HepG2 (cell line): Measurements from ENCODE around the gene DPAGT1. TPM values are rescaled to one million over a fixed set of nuclear protein-coding genes. Genes with fewer than 3 reads are reported as not detected.

ENCODE experiments used
- ARID3A ChIP-seq: IDR thresholded peaks from 2 replicates; pipeline ENCODE4 v1.6.1; 2012; ENCODE audit warnings: low read depth, low read length, improper control_type of control experiment
- BORCS8-MEF2B ChIP-seq: sonication (generic); formaldehyde crosslinking; IDR thresholded peaks from 2 replicates; pipeline ENCODE4 v1.8.0; 2022; ENCODE audit warnings: mild to moderate bottlenecking, missing genetic modification reagents
- GABPB1 ChIP-seq: IDR thresholded peaks from 2 replicates; pipeline ENCODE4 v1.6.1; 2016; ENCODE audit warnings: mild to moderate bottlenecking, missing genetic modification reagents, moderate library complexity, missing compliant biosample characterization
- HNRNPK ChIP-seq: fragments of 200-400 bp; formaldehyde crosslinking; IDR thresholded peaks from 2 replicates; pipeline ENCODE4 v1.6.1; 2018; ENCODE audit warnings: low read length, low read depth, moderate library complexity, mild to moderate bottlenecking; ENCODE audit not compliant: poor library complexity, severe bottlenecking
- NFE2 ChIP-seq: sonication (generic); formaldehyde crosslinking; IDR thresholded peaks from 2 replicates; pipeline ENCODE4 v1.4.0; 2020; ENCODE audit warnings: missing genetic modification reagents
- SNAI1 ChIP-seq: sonication (generic); formaldehyde crosslinking; IDR thresholded peaks from 2 replicates; pipeline ENCODE4 v1.5.0; 2020; ENCODE audit warnings: mild to moderate bottlenecking, missing genetic modification reagents, borderline replicate concordance
- SRY ChIP-seq: sonication (generic); formaldehyde crosslinking; IDR thresholded peaks from 2 replicates; pipeline ENCODE4 v1.8.0; 2022; ENCODE audit warnings: mild to moderate bottlenecking, missing genetic modification reagents
- TERF1 ChIP-seq: sonication (generic); formaldehyde crosslinking; IDR thresholded peaks from 2 replicates; pipeline ENCODE4 v1.8.0; 2022; ENCODE audit warnings: mild to moderate bottlenecking, missing genetic modification reagents, moderate library complexity
- ZBTB25 ChIP-seq: IDR thresholded peaks from 2 replicates; pipeline ENCODE4 v1.6.1; 2018; ENCODE audit warnings: missing genetic modification reagents
- ZFP36L1 ChIP-seq: sonication (generic); formaldehyde crosslinking; IDR thresholded peaks from 2 replicates; pipeline ENCODE4 v1.8.0; 2022; ENCODE audit warnings: mild to moderate bottlenecking, missing genetic modification reagents, moderate library complexity
- ZMAT5 ChIP-seq: sonication (generic); formaldehyde crosslinking; IDR thresholded peaks from 2 replicates; pipeline ENCODE4 v1.5.0; 2020; ENCODE audit warnings: mild to moderate bottlenecking, low read depth, missing genetic modification reagents, borderline replicate concordance
- ZMYM4 ChIP-seq: sonication (generic); formaldehyde crosslinking; IDR thresholded peaks from 2 replicates; pipeline ENCODE4 v1.8.1; 2023; ENCODE audit warnings: mild to moderate bottlenecking, missing genetic modification reagents
- ZNF124 ChIP-seq: sonication (generic); formaldehyde crosslinking; IDR thresholded peaks from 2 replicates; pipeline ENCODE4 v1.4.0; 2020; ENCODE audit warnings: missing genetic modification reagents
- ZNF446 ChIP-seq: sonication (generic); formaldehyde crosslinking; IDR thresholded peaks from 2 replicates; pipeline ENCODE4 v1.5.0; 2020; ENCODE audit warnings: mild to moderate bottlenecking, missing genetic modification reagents
- ZNF460 ChIP-seq: sonication (generic); formaldehyde crosslinking; IDR thresholded peaks from 2 replicates; pipeline ENCODE4 v1.5.1; 2020; ENCODE audit warnings: missing genetic modification reagents, mild to moderate bottlenecking, borderline replicate concordance
- ZNF468 ChIP-seq: sonication (generic); formaldehyde crosslinking; IDR thresholded peaks from 2 replicates; pipeline ENCODE4 v1.8.0; 2022; ENCODE audit warnings: mild to moderate bottlenecking, moderate library complexity, missing genetic modification reagents
- ZNF691 ChIP-seq: sonication (generic); formaldehyde crosslinking; IDR thresholded peaks from 2 replicates; pipeline ENCODE4 v1.4.0; 2020; ENCODE audit warnings: missing genetic modification reagents, low read depth, mild to moderate bottlenecking, borderline replicate concordance
- polyA plus RNA-seq, 8 experiments: library from polyadenylated mRNA; depleted of rRNA in 3 of 8; stranded (reverse) in 7 of 8; unstranded in 1 of 8; fragments of >200 nt; fragmentation: Illumina TruSeq in 4 of 8; extraction: Trizol in 4 of 8; gene quantifications; 2 replicates each; pipeline versions ENCODE4 v1.2.1 to v1.2.3, GENCODE V29; 2011 to 2016; ENCODE audit warnings: low read depth in 4 of 8, missing spikeins in 1 of 8, mixed read lengths in 1 of 8; ENCODE audit not compliant: insufficient read depth in 1 of 8
- total RNA-seq, 5 experiments: library from RNA; depleted of rRNA; stranded (reverse); fragments of >200 nt; fragmentation: Illumina TruSeq; extraction: Trizol; gene quantifications; 2 replicates each; pipeline ENCODE4 v1.2.3, GENCODE V29; 2016; ENCODE audit warnings: low read depth in 1 of 5
- TF ChIP-seq, protein P1 (sequence below): sonication (generic); formaldehyde crosslinking; IDR thresholded peaks from 2 replicates; pipeline ENCODE4 v1.5.0; 2020; ENCODE audit warnings: missing genetic modification reagents, mild to moderate bottlenecking, borderline replicate concordance
- TF ChIP-seq, protein P2 (sequence below): sonication (generic); formaldehyde crosslinking; IDR thresholded peaks from 2 replicates; pipeline ENCODE4 v1.4.0; 2020; ENCODE audit warnings: mild to moderate bottlenecking, missing genetic modification reagents

Gene DPAGT1
- total and polyA plus RNA-seq, 2 of the 13 experiments (the other 11 are each of a cell fraction or from before 2014, with no cell fraction given), result 37.6 to 70.7 TPM

DNA sequence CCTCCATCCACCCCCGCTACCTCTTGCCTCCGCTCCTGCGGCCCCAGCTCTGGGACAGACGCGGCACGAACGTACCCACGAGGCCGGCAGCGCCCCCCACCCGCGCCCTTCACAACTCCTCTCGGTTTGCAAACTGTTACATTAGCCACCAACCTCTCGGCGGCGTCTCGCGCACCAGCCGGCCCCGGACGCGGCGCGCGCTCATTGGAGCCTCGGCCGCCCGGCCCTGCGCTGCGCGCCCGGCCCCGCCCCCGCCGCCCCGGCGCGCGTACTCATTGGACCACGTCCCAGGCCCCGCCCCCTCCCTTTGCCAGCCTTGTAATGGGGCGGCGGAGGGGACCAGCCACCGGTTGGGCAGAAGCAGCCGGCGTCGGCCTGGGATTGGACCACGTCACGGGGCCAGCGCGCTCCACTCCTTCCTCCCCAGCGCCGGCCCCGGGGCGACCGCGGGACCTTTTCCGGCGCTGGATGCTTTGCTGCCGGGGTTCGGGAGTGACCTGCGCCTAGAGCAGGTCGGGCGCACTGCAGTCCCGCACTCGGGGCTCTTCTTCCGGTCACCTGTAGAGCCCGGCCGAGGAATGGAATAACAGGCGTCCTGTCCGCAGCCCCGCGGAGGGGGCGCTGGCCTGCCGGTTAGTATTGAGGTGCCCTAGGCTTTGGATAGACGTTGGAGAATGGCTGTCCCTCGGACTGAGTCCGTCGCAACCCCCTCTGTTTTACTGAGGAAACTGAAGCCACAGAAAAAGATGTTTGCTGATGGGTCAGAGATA is 44.5 kb downstream of the DPAGT1 start, which contains the start of gene HYOU1 (continued):
- TF ChIP-seq ZNF691 (no peak), ZBTB25 (CRISPR knock-in tag) (peak; percentile 99), ZMAT5 (CRISPR knock-in tag) (no peak), SRY (no peak), ZNF446 (peak; percentile 29), ZFP36L1 (CRISPR knock-in tag) (peak; percentile 72; the same call in 1 of the 2 replicates), HNRNPK (no peak), ZNF468 (CRISPR knock-in tag) (no peak), SNAI1 (CRISPR knock-in tag) (no peak), ZNF460 (CRISPR knock-in tag) (no peak), TERF1 (CRISPR knock-in tag) (no peak), ZMYM4 (CRISPR knock-in tag) (peak; percentile 68; the same call in 1 of the 2 replicates), NFE2 (CRISPR knock-in tag) (no peak), ZNF124 (CRISPR knock-in tag) (no peak; the same call in 1 of the 2 replicates), GABPB1 (CRISPR knock-in tag) (peak; percentile 92), ARID3A (no peak), BORCS8-MEF2B (CRISPR knock-in tag) (peak; percentile 59)
- TF ChIP-seq, protein P1, sequence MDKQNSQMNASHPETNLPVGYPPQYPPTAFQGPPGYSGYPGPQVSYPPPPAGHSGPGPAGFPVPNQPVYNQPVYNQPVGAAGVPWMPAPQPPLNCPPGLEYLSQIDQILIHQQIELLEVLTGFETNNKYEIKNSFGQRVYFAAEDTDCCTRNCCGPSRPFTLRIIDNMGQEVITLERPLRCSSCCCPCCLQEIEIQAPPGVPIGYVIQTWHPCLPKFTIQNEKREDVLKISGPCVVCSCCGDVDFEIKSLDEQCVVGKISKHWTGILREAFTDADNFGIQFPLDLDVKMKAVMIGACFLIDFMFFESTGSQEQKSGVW, result no peak
- TF ChIP-seq, protein P2, sequence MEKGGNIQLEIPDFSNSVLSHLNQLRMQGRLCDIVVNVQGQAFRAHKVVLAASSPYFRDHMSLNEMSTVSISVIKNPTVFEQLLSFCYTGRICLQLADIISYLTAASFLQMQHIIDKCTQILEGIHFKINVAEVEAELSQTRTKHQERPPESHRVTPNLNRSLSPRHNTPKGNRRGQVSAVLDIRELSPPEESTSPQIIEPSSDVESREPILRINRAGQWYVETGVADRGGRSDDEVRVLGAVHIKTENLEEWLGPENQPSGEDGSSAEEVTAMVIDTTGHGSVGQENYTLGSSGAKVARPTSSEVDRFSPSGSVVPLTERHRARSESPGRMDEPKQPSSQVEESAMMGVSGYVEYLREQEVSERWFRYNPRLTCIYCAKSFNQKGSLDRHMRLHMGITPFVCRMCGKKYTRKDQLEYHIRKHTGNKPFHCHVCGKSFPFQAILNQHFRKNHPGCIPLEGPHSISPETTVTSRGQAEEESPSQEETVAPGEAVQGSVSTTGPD (CRISPR knock-in tag), result no peak
